A549 (cell line): ENCODE measurements around the gene MIA3. TPM values are rescaled to one million over a fixed set of nuclear protein-coding genes. Genes with fewer than 3 reads are reported as not detected.

Source experiments
- ATAC-seq, 2 experiments: fragments of 200-7000 bp in 1 of 2; fragments of >200 bp in 1 of 2; cut with Nextera tagmentation in 1 of 2; cut with Tn5 transposase in 1 of 2; 3 replicates each; pipeline versions ENCODE4 v1.8.0 to v1.9.1; 2018 to 2020; ENCODE audit warnings: mild to moderate bottlenecking in 1 of 2, moderate library complexity in 1 of 2
- CTCF ChIA-PET: fragments of 300-600 bp; sonication (Branson Sonifier 250); formaldehyde crosslinking; extraction: SDS; loops from one replicate; lab custom pipeline; 2021; ENCODE audit warnings: antibody characterized with exemption, inconsistent platforms; lab: Yijun Ruan, JAX
- POLR2A ChIA-PET: fragments of 350-600 bp; formaldehyde crosslinking; extraction: SDS; loops from one replicate; lab custom pipeline; 2021; ENCODE audit warnings: antibody characterized with exemption, inconsistent platforms; lab: Yijun Ruan, JAX
- DNase-seq, 2 experiments: peaks; one replicate each; pipeline versions ENCODE4 v3.0.0 to v3.0.0-alpha.2; 2011 to 2016; ENCODE audit warnings: low read depth in 1 of 2, low spot score in 1 of 2
- FAIRE-seq: peaks from 2 replicates; lab custom pipeline; 2011; peaks lifted over from hg19 to GRCh38; lab: Jason Lieb, UNC
- H3K27ac ChIP-seq, 2 experiments: fragments of >200 bp; sonication (Bioruptor Twin); formaldehyde crosslinking; 3 replicates each; pipeline ENCODE4 v1.5.1; 2016 to 2017
- H3K4me1 ChIP-seq: fragments of >200 bp; sonication (Bioruptor Twin); formaldehyde crosslinking; 3 replicates; pipeline ENCODE4 v1.6.1; 2016
- H3K4me2 ChIP-seq: fragments of >200 bp; sonication (Bioruptor Twin); formaldehyde crosslinking; 3 replicates; pipeline ENCODE4 v1.6.1; 2016
- H3K4me3 ChIP-seq: fragments of >200 bp; sonication (Bioruptor Twin); formaldehyde crosslinking; 3 replicates; pipeline ENCODE4 v1.5.1; 2016
- H3K9me3 ChIP-seq: fragments of >200 bp; sonication (Bioruptor Twin); formaldehyde crosslinking; 3 replicates; pipeline ENCODE4 v1.6.1; 2016
- BHLHE40 ChIP-seq: IDR thresholded peaks from 2 replicates; pipeline ENCODE4 v1.6.1; 2012; ENCODE audit warnings: low read depth, low read length, inconsistent platforms
- CEBPB ChIP-seq, 2 experiments: fragments of >200 bp in 1 of 2; sonication (Bioruptor Twin) in 1 of 2; formaldehyde crosslinking in 1 of 2; IDR thresholded peaks; 2 replicates each; pipeline ENCODE4 v1.6.1; 2012 to 2016
- CTCF ChIP-seq: fragments of >200 bp; sonication (Bioruptor Twin); formaldehyde crosslinking; IDR thresholded peaks from 3 replicates; pipeline ENCODE4 v1.5.1; 2016
- EHF ChIP-seq: fragments of 250-450 bp; sonication (Bioruptor Pico); IDR thresholded peaks from 2 replicates; pipeline ENCODE4 v1.5.0; 2020; ENCODE audit warnings: mild to moderate bottlenecking
- ELK1 ChIP-seq: fragments of 150-350 bp; IDR thresholded peaks from 2 replicates; pipeline ENCODE4 v1.6.1; 2014; ENCODE audit warnings: low read depth, mild to moderate bottlenecking, low read length
- FOSB ChIP-seq: fragments of 250-450 bp; sonication (Bioruptor Pico); IDR thresholded peaks from 2 replicates; pipeline ENCODE4 v1.5.0; 2020; ENCODE audit warnings: mild to moderate bottlenecking, moderate library complexity
- GATA3 ChIP-seq: IDR thresholded peaks from 2 replicates; pipeline ENCODE4 v1.6.1; 2012; ENCODE audit warnings: borderline replicate concordance
- HES2 ChIP-seq: fragments of >200 bp; sonication (Bioruptor Twin); formaldehyde crosslinking; IDR thresholded peaks from 2 replicates; pipeline ENCODE4 v1.6.1; 2016
- JUN ChIP-seq, 2 experiments: fragments of >200 bp; sonication (Bioruptor Twin); formaldehyde crosslinking; IDR thresholded peaks; 2 replicates in 1 of 2; 3 replicates in 1 of 2; pipeline ENCODE4 v1.6.1; 2016 to 2017
- MAFK ChIP-seq: fragments of 450-650 bp; IDR thresholded peaks from 2 replicates; pipeline ENCODE4 v1.6.1; 2014; ENCODE audit not compliant: partially characterized antibody
- MAX ChIP-seq: IDR thresholded peaks from 2 replicates; pipeline ENCODE4 v1.6.1; 2012
- MAZ ChIP-seq: fragments of 150-350 bp; IDR thresholded peaks from 2 replicates; pipeline ENCODE4 v1.6.1; 2014; ENCODE audit warnings: antibody characterized with exemption, low read depth, low read length, borderline replicate concordance
- MYC ChIP-seq: IDR thresholded peaks from 2 replicates; pipeline ENCODE4 v1.6.1; 2012; ENCODE audit warnings: mild to moderate bottlenecking, inconsistent platforms, low read length, improper control_type of control experiment, borderline replicate concordance
- NFE2L2 ChIP-seq: fragments of 150-350 bp; conservative IDR thresholded peaks from 2 replicates; pipeline ENCODE4 v1.6.1; 2014; ENCODE audit warnings: low read length
- NPAS2 ChIP-seq: fragments of 250-450 bp; sonication (Bioruptor Pico); IDR thresholded peaks from 2 replicates; pipeline ENCODE4 v1.8.0; 2022; ENCODE audit warnings: mild to moderate bottlenecking, moderate library complexity, borderline replicate concordance
- NR3C1 ChIP-seq: fragments of >200 bp; sonication (Bioruptor Twin); formaldehyde crosslinking; IDR thresholded peaks from 3 replicates; pipeline ENCODE4 v1.6.1; 2017
- PHF8 ChIP-seq: fragments of 200-600 bp; sonication (generic); IDR thresholded peaks from 2 replicates; pipeline ENCODE4 v1.6.1; 2016; ENCODE audit warnings: low read depth, mild to moderate bottlenecking, antibody characterized with exemption, moderate library complexity, borderline replicate concordance
- POLR2A ChIP-seq: IDR thresholded peaks from 2 replicates; pipeline ENCODE4 v1.6.1; 2012; ENCODE audit warnings: mild to moderate bottlenecking, low read length
- RARB ChIP-seq: fragments of 250-450 bp; sonication (Bioruptor Pico); IDR thresholded peaks from 2 replicates; pipeline ENCODE4 v1.8.0; 2021; ENCODE audit warnings: mild to moderate bottlenecking, moderate library complexity
- RCOR1 ChIP-seq: fragments of 150-350 bp; IDR thresholded peaks from 2 replicates; pipeline ENCODE4 v1.6.1; 2014; ENCODE audit warnings: antibody characterized with exemption, low read length, low read depth
- SMC3 ChIP-seq: fragments of >200 bp; sonication (Bioruptor Twin); formaldehyde crosslinking; IDR thresholded peaks from 3 replicates; pipeline ENCODE4 v1.6.1; 2018; ENCODE audit warnings: inconsistent platforms
- TFCP2L1 ChIP-seq: fragments of 250-450 bp; sonication (Bioruptor Pico); IDR thresholded peaks from 2 replicates; pipeline ENCODE4 v1.5.0; 2021; ENCODE audit warnings: mild to moderate bottlenecking
- USF2 ChIP-seq: fragments of 450-650 bp; IDR thresholded peaks from 2 replicates; pipeline ENCODE4 v1.6.1; 2014; ENCODE audit warnings: antibody characterized with exemption
- ZFP36 ChIP-seq: fragments of 450-650 bp; IDR thresholded peaks from 2 replicates; pipeline ENCODE4 v1.6.1; 2014; ENCODE audit warnings: borderline replicate concordance; ENCODE audit not compliant: partially characterized antibody
- ZNF302 ChIP-seq: fragments of 250-450 bp; sonication (Bioruptor Pico); IDR thresholded peaks from 2 replicates; pipeline ENCODE4 v1.9.0; 2021; ENCODE audit warnings: inconsistent platforms, mild to moderate bottlenecking, moderate library complexity
- WGBS: methylation state at CpG from one replicate; pipeline ENCODE4 v1.1.6; 2017; ENCODE audit errors: missing lambda C conversion rate; 5-methylcytosine and 5-hydroxymethylcytosine counted together
- polyA plus RNA-seq, 4 experiments: library from polyadenylated mRNA; depleted of rRNA in 3 of 4; stranded (reverse); fragments of >200 nt; fragmentation: RNase III in 1 of 4; extraction: RNeasy Plus Mini Kit Qiagen cat#74134 plus additional on column Dnase treatment in 1 of 4; gene quantifications; 2 replicates in 3 of 4; 3 replicates in 1 of 4; pipeline ENCODE4 v1.2.3, GENCODE V29; 2011 to 2017

The MIA3 gene
- polyA plus RNA-seq, 2 of the 4 experiments (the other 2 are of a cell fraction), result 17.2 to 39.2 TPM

GRCh38 chr1:222712253-222713090 is 94.6 kb downstream of the MIA3 start, which contains the start of the genes AIDA and BROX (continued):
- 0 out of 2 replicates have a peak, but pooled peaks have one; percentile 14 for TF ChIP-seq MAZ
- TF ChIP-seq PHF8, result peak; percentile 49; the same call in 1 of the 2 replicates
- peak; percentile 97 for TF ChIP-seq USF2
- TF ChIP-seq RARB (CRISPR knock-in tag), result peak; percentile 46; the same call in 1 of the 2 replicates
- no peak for TF ChIP-seq RCOR1

- peak overlapping the region; percentile 74 for H3K4me3 ChIP-seq
- DNase-seq (peak; percentile 86 to 95), ATAC-seq (peak; percentile 78 to 89), FAIRE-seq (peak; percentile 80)
- H3K4me2 ChIP-seq, result peak overlapping the region; percentile 66
- 1% methylated on average over 31 of the region's 39 CpGs for WGBS
- no peaks in the 10 kb centered on the region for H3K9me3 ChIP-seq
- TF ChIP-seq NPAS2 (CRISPR knock-in tag) (no peak), CTCF (no peak), BHLHE40 (peak; percentile 93), CEBPB (IDR thresholded peaks at IDR 0.05) (no peak), HES2 (no peak), MAZ (peak; percentile 32; the same call in 1 of the 2 replicates), TFCP2L1 (CRISPR knock-in tag) (no peak), EHF (no peak), PHF8 (peak; percentile 65; the same call in 1 of the 2 replicates), MYC (no peak; the same call in 1 of the 2 replicates), NR3C1 (no peak), ELK1 (no peak), POLR2A (peak; percentile 63), FOSB (no peak), GATA3 (0 out of 2 replicates have a peak, but pooled peaks have one; percentile 26), JUN (IDR thresholded peaks at IDR 0.05) (peak in 1 of 2 experiments; percentile 18; a peak in 2 of 5 replicates), MAFK (peak; percentile 18), ZNF302 (no peak), MAX (peak; percentile 49), SMC3 (no peak), NFE2L2 (no peak), ZFP36 (no peak)
- POLR2A ChIA-PET, result interaction anchor here (0.6 to 1.8 kb wide), 8 partner anchors 14 to 650 kb away, joined by 3 to 7 read pairs (median 4); no protein-coding TSS in a partner anchor
- peaks cover 20% of the 10 kb centered on the region for H3K4me1 ChIP-seq
- CTCF ChIA-PET, result interaction anchor here (0.6 to 1.5 kb wide), 6 partner anchors 12 to 462 kb away, joined by 3 to 5 read pairs (median 3); no protein-coding TSS in a partner anchor
- H3K27ac ChIP-seq, result peak overlapping the region; percentile 99 to 100
These were observed 95.4 kb downstream of the MIA3 start for GRCh38 chr1:222713091-222713961.
